Peyer's patch (tissue), 4 donors: Measurements from ENCODE around the gene SLC4A5.

Experiments used
- POLR2A ChIP-seq, 2 donors: fragments of 450-650 bp; IDR thresholded peaks; one replicate each; pipeline ENCODE4 v1.5.1; 2017; ENCODE audit warnings: antibody characterized with exemption in 2 of 2, mild to moderate bottlenecking in 2 of 2, moderate library complexity in 2 of 2
- TF ChIP-seq, protein P1 (sequence below), 6 experiments: fragments of 450-650 bp in 4 of 6; fragments of 200-600 bp in 2 of 6; sonication (generic) in 1 of 6; IDR thresholded peaks; one replicate each; pipeline ENCODE4 v1.5.1; 2017 to 2019; ENCODE audit warnings: antibody characterized with exemption in 6 of 6, mild to moderate bottlenecking in 3 of 6, moderate library complexity in 1 of 6

DNA sequence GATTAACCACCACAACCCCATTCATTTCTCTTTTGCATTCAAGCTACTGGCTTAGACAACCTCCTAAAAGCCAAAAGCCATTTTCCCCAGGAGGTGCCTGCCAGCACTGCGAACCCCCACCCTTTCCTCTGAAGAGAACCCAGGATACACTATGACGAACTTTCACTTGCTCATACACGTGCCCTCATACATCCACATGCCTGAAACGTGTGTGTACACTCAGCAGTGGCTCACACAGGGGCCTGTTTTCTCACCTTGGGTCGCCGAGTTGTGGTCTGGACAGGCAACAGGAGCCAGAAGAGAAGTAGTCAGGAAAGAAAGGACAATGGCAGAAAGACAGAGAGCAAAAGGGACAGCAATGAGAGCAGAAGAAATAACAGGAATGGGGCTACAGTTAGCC, 29.5 kb upstream of the SLC4A5 start:
- TF ChIP-seq, protein P1, sequence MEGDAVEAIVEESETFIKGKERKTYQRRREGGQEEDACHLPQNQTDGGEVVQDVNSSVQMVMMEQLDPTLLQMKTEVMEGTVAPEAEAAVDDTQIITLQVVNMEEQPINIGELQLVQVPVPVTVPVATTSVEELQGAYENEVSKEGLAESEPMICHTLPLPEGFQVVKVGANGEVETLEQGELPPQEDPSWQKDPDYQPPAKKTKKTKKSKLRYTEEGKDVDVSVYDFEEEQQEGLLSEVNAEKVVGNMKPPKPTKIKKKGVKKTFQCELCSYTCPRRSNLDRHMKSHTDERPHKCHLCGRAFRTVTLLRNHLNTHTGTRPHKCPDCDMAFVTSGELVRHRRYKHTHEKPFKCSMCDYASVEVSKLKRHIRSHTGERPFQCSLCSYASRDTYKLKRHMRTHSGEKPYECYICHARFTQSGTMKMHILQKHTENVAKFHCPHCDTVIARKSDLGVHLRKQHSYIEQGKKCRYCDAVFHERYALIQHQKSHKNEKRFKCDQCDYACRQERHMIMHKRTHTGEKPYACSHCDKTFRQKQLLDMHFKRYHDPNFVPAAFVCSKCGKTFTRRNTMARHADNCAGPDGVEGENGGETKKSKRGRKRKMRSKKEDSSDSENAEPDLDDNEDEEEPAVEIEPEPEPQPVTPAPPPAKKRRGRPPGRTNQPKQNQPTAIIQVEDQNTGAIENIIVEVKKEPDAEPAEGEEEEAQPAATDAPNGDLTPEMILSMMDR (IDR thresholded peaks at IDR 0.05) = no peak
- no peak for TF ChIP-seq POLR2A (IDR thresholded peaks at IDR 0.05)
